ENCODE data around the gene PTGER2. TPM values are rescaled to one million over a fixed set of nuclear protein-coding genes. Genes with fewer than 3 reads are reported as not detected.

PTGER2 gene
- total RNA-seq, 1 donor from 2014 or later, result 3.9 TPM

DNA sequence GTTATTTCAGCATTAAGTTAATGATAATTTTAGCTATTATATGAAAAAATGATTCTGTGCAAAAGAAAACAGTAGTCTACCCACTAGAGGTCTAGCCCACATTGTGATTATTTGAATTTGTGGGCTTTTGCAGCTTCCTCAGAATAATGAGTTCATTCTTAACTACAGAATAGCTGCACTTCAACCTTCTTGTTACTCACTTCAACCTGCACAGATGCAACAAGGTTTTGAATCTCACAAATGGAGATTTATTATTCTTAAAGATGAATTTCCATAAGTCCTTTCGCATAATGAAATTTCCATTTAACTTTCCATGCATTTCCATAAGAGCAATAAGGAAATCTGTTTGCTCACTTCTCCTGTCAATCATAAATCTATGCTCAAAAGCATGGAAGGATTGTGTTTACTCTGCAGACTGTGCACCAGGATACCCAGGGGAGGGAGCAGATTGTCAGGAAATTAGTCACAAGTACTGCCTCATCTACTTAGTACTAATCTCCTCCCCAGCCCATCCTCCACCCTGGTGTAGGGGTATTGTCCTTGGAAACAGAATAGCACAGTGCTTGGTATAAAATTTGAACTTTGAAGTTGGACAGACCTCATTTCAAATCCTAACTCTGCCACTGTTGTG is 24.1 kb downstream of the PTGER2 start:
- DNase-seq (ENCODE audit: low spot score), result no peak

DNA sequence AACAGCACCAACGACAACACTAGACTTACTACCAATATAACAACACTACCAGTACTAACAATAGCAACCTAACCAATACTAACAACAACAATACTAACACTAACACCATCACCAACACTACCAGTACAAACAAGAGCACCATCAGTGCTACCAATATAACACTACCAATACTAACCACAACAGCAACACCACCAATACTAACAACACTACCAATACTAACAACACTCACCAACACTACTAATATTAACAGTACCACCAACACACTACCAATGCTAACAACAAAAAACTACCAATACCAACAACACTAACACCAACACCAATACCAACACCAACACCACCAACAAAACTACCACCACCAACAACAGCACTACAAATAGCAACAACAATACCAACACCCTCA is 25.1 kb downstream of the PTGER2 start:
- DNase-seq (ENCODE audit: low spot score), result no peak

DNA sequence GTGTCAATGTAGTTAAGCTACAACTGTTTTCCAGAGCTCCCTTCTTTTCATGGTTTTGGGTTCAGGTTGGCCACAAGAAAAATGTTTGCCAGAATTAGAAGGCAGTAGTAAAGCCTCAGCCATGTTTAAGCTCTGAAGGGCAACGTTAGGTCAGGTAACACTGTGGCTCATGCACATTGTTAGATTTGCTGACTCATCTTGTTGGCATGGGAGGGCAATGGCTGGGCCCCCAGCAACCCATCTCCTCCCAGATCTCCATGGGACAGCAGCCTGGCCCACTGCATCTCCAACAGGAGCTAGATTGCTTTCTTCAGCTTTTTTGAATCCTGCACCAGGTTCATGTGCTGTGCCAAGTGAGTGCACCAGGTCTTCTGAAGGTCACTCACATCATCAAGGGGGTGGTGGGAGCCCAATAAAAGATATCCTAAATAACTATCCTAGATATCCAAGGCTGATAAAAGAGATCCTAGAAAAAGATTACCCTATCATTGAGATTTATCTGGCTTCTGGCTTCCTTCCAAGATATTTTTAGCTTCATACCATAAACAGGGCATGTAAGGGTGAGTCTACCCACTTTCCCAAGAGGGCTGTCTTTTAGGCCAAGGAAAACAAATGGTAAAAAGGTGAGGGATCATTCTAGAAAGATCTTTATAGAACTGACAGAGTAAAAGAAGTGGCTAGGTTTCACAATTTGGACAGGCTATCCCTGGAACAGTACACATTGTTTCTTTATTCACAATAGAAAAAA is 28.9 kb downstream of the PTGER2 start:
- DNase-seq (ENCODE audit: low spot score), result no peak

GRCh38 chr14:52346778-52347177 is 32.7 kb downstream of the PTGER2 start:
- DNase-seq (ENCODE audit: low spot score), result no peak

GRCh38 chr14:52348279-52348678 is 34.2 kb downstream of the PTGER2 start:
- no peak for DNase-seq (ENCODE audit: low spot score)

DNA sequence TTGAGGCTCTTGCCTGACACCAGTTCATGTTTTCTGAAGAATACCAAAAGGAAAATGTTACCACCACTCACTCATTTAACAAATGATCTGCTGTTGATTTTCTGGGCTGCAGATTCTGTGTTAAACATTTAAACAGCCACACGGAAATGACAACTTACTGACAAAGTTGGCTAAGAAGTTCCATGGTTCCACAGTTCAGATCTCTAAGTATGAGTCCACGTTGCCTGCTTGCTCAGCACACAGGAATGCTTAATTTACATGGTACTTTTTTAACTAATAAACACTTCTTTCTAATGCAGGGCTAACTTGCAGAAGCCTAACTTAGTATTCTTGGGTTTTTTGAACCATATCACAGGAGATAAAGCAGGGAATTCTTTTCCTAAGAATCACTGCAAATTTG is 34.7 kb downstream of the PTGER2 start:
- DNase-seq (ENCODE audit: low spot score), result no peak

- DNase-seq (ENCODE audit: low spot score), result no peak
Measured at GRCh38 chr14:52349731-52350130, 35.6 kb downstream of the PTGER2 start.

- no peak for DNase-seq (ENCODE audit: low spot score)
Measured at GRCh38 chr14:52350445-52350844, 36.3 kb downstream of the PTGER2 start.

- no peak for DNase-seq (ENCODE audit: low spot score)
Measured at GRCh38 chr14:52351233-52352060, 37.3 kb downstream of the PTGER2 start.

DNA sequence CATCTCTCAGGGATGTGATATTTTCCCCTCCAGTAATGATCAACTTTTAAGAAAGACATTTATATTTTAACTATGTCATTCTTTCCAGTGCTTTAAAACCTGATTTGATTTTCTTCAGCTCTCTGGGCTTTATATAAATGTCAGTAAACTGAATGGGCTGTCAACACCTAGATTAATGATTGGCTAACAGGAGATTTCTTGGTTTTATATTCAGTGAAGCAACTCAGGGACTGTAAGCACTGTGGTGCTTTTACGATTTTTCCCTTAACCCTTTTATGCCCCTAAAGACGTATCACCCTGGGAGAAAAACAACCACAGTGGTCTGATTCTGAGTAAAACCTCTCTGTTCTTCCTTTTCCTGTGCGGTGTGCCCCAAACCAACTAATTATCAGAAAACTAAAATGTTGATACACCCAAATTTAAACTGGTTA is 38.0 kb downstream of the PTGER2 start:
- DNase-seq (ENCODE audit: low spot score), result no peak

DNA sequence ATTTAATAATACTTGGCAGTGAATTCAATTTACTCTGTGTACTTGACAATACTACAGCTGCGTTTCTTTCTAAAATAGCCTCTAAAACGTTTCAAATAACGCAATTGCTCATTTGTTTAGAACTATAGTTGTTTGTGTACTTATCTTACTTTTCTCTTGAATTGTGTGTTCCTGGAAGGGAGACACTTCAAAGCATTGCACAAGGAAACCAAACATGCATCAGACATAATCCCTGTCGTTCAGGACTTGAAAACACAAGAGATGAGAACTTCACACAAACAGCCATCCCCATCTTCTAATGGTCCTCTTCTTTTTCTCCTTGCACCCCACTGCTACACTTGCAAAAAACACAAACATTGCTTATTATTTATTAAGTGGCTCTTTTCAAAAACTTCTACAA is 38.5 kb downstream of the PTGER2 start:
- DNase-seq (ENCODE audit: low spot score), result no peak

- no peak for DNase-seq (ENCODE audit: low spot score)
Measured at GRCh38 chr14:52354242-52354641, 40.1 kb downstream of the PTGER2 start.

DNA sequence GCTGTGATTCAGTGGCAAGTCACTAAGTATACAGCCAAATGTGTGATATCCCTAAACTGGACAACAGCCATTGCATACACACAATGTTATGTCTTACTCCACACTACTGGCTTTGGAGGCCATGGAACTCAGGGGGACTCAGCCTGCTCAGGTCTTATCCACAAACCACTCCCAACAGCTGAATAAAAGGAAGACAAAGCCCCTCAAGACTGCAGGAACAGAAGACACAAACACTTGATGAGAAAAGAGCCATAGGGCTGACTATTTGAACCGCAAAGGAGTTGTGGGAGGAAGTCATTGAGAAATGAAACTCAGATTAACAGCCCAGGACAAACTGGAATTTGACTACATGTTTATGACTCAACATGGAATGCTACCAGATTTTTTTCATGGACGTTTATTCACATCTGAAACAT is 40.9 kb downstream of the PTGER2 start:
- DNase-seq (ENCODE audit: low spot score), result no peak

GRCh38 chr14:52355526-52355925 is 41.4 kb downstream of the PTGER2 start:
- DNase-seq (ENCODE audit: low spot score), result no peak

GRCh38 chr14:52356025-52356424 is 41.9 kb downstream of the PTGER2 start:
- DNase-seq (ENCODE audit: low spot score), result no peak

DNA sequence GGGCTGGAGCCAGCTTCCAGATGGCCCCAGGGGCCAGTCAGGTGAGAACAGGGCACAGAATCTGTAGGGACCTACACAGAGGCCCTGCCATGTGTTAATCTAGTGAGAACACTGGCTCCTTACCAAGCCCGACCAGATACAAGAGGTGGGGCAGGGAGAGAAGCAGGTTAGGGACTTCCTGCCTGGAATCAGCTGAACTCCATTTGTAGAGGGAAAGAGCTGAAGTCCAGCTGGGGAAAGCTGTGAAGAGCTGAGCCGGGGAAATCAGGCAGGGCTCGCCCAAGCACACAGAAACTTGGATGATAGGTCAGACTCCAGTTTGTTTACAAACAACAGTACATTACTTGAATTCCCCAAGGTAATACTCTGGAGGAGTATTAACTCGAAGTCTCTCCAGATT is 46.7 kb downstream of the PTGER2 start:
- DNase-seq (ENCODE audit: low spot score), result no peak

GRCh38 chr14:52363041-52363704 is 49.1 kb downstream of the PTGER2 start:
- no peak for DNase-seq (ENCODE audit: low spot score)

GRCh38 chr14:52363961-52364360 is 49.8 kb downstream of the PTGER2 start:
- no peak for DNase-seq (ENCODE audit: low spot score)

- no peak for DNase-seq (ENCODE audit: low spot score)
Measured at GRCh38 chr14:52365071-52365470, 51.0 kb downstream of the PTGER2 start.

- no peak for DNase-seq (ENCODE audit: low spot score)
Measured at GRCh38 chr14:52366796-52367315, 52.7 kb downstream of the PTGER2 start.

DNA sequence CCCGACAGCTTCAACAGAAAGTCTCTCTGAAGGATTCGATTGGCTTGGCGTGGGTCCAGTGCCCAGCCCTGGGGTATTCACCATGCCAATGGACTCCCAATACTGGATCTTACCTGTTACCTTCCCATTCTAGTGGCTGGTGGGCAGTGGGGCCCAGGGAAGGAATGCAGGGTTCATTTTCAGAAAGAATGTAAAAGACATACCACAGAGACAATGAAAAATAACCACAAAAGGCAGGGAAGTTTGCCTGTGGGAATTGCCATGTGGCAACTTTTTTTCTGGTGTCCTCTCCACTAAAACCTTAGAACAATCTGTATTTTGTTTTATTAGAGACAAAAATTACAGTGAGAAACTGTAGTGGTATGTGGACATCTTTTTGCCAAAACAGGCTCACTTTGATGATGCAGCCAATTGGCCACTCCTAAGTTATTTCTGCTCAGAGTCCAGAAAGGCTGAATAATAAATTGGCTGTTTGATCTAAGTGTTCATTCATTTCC is 55.2 kb downstream of the PTGER2 start:
- no peak for DNase-seq (ENCODE audit: low spot score)
